Effector memory CD4-positive, alpha-beta T cell (primary cell): ENCODE data around the gene CST9L.

Experiments
- DNase-seq, 3 donors: peaks; one replicate each; pipeline ENCODE4 v3.0.0-alpha.2; 2020
- H3K27ac ChIP-seq: 2 replicates; pipeline ENCODE4 v1.7.0; 2013; ENCODE audit warnings: mild to moderate bottlenecking, low read length, moderate library complexity; ENCODE audit not compliant: insufficient read depth, poor library complexity, severe bottlenecking
- H3K27me3 ChIP-seq: replicated peaks from 2 replicates; pipeline ENCODE4 v1.7.0; 2013; ENCODE audit warnings: mild to moderate bottlenecking, low read length; ENCODE audit not compliant: insufficient read depth, control insufficient read depth, poor library complexity, severe bottlenecking
- H3K36me3 ChIP-seq: 2 replicates; pipeline ENCODE4 v1.7.0; 2013; ENCODE audit warnings: mild to moderate bottlenecking, low read length, moderate library complexity; ENCODE audit not compliant: control insufficient read depth, insufficient read depth
- H3K4me1 ChIP-seq: 2 replicates; pipeline ENCODE4 v1.7.0; 2013; ENCODE audit warnings: low read length, mild to moderate bottlenecking; ENCODE audit not compliant: control insufficient read depth, insufficient read depth, poor library complexity, severe bottlenecking
- H3K4me3 ChIP-seq: 2 replicates; pipeline ENCODE4 v1.7.0; 2013; ENCODE audit warnings: low read length, low read depth, mild to moderate bottlenecking; ENCODE audit not compliant: insufficient read depth, poor library complexity, severe bottlenecking
- H3K9me3 ChIP-seq: 2 replicates; pipeline ENCODE4 v1.7.0; 2013; ENCODE audit warnings: mild to moderate bottlenecking, low read length, moderate library complexity; ENCODE audit not compliant: control insufficient read depth
- total RNA-seq, 3 donors: gene quantifications; one replicate each; lab custom pipeline; 2026; lab: John Stamatoyannopoulos, UW

Gene CST9L, protein sequence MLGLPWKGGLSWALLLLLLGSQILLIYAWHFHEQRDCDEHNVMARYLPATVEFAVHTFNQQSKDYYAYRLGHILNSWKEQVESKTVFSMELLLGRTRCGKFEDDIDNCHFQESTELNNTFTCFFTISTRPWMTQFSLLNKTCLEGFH
- total RNA-seq, result 0 reads per million in 3 donors

DNA sequence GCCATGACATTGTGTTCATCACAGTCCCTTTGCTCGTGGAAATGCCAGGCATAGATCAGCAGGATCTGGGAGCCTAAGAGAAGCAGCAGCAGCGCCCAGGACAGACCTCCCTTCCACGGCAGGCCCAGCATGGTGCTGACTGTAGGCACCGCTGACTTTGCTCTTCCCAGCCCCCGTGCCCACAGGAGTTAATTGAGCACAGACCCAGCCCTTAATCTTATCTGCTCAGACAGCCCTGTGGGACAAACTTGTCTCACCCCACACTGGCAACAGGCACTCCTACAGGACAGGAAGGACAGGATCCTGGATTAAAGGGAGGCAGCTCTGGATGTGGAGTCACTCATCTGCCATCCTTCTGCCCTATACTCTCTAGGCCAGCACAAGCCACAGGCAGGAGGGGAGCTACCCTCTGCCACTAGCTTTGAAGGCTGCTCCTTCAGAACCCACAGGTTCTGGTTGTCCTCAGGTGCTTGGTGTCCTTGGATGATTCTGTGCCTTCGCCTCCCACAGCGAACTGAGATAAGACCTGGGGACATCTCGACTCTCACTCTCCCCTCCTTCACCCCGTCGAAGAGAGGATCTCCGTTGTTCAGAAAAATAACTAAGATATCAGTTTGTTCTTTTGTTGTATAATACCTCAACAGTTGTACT is at the start of gene CST9L:
TSS of gene CST9L (minus strand) at position 165 of the 651 bp plus-strand sequence. CDS start at position 131, 34 bp downstream.
- no peak for DNase-seq
- Histone ChIP-seq H3K36me3 (no peaks in the 10 kb centered on the region), H3K9me3 (no peaks in the 10 kb centered on the region), H3K4me3 (no peak within 1 kb of the TSS), H3K27ac (no peak within 1 kb of the TSS), H3K27me3 (no peaks in the 10 kb centered on the region), H3K4me1 (no peaks in the 10 kb centered on the region)

DNA sequence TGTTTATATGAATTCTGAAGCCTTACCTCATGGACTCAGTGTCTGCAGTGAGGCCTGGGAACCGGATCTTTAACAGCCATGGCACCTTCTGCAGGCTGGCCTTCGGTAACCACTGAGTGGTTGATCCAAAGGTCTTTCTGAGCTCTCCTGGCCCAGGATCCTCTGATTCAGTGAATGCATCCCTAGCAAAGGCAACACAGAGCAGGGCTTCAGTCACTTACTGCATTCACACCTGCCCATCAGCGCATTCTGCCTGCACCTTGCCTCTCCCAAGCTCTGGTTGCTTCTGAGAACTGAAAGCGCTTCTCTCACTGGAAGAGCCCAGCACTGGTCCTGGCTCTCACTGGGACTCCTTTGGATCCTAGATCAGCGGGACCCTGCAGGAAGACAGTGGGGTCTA is 45.9 kb upstream of the CST9L start:
- H3K4me1 ChIP-seq, result no peaks in the 10 kb centered on the region
- H3K36me3 ChIP-seq, result no peaks in the 10 kb centered on the region
- H3K27me3 ChIP-seq, result no peaks in the 10 kb centered on the region
- H3K9me3 ChIP-seq, result no peaks in the 10 kb centered on the region
- H3K4me3 ChIP-seq, result no peak overlapping the region
- DNase-seq, result no peak
- H3K27ac ChIP-seq, result no peak overlapping the region

DNA sequence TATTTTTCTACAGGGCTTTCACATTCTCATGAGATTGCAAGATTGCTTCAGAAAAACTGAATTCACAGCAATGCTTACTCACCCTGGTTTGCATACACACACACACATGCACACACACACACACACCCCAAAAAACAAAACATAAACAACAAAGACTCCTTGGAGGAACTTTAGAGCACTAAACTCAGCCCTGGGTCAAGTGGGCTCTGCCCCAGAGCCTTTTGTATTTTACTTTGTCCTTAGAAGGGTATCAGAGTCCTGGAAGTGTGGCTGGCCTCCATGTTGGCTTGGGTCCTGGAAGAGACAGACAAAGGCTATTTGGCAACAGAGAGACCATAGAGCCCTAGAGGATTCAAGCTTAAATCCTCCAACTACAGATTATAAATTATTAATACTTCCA is 45.4 kb upstream of the CST9L start:
- Histone ChIP-seq H3K9me3 (no peaks in the 10 kb centered on the region), H3K27me3 (no peaks in the 10 kb centered on the region), H3K4me1 (no peaks in the 10 kb centered on the region), H3K36me3 (no peaks in the 10 kb centered on the region), H3K27ac (no peak overlapping the region), H3K4me3 (no peak overlapping the region)
- no peak for DNase-seq

DNA sequence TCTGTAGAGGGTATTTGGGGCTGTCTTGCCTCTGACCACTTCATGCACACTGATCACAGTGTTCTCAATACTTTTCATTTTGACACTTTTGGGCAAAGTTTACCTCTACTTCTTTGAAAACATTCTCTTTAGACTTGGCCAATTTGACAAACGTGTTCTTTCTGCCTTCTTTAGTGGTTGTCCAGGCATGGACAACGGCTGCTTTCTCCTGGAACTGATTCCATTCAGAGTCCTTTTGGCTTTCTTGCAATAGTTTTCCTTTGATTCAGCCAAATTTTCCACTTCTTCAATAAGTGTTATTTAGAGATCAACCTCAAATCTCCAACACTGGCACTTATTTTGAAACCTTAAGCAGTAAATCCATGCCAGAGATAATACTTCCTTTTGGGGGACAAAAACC is 44.1 kb upstream of the CST9L start:
- Histone ChIP-seq H3K27me3 (no peaks in the 10 kb centered on the region), H3K27ac (no peak overlapping the region), H3K36me3 (no peaks in the 10 kb centered on the region), H3K9me3 (no peaks in the 10 kb centered on the region), H3K4me1 (no peaks in the 10 kb centered on the region), H3K4me3 (no peak overlapping the region)
- no peak for DNase-seq

DNA sequence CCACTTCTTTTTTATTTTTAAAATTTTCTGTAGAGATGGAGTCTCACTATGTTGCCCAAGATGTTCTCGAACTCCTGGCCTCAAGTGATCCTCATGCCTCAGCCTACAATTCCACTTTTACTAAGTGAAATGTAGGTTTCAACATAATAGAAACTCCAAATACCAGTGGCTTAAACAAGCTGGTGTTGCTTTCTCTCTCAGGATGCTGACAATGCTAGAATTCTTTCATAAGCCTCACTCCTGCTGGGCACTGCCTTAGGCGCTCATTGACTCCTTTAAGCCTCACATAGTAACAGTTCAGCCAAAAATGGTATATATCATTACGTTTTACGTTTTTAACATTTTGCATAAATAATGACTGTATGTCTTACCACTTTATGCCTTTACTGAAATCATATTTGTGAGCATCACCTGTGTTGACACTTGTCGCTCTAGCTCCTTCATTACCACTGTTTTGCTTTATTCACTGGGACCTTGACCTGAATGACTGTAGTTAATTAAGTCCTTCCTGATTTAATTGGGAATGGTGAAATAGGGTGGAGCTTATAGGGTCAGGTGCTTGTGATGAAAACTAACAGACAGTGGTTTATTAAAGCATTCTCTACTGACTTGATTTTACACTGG is 41.3 kb upstream of the CST9L start:
- H3K4me1 ChIP-seq, result no peaks in the 10 kb centered on the region
- H3K27me3 ChIP-seq, result no peaks in the 10 kb centered on the region
- no peaks in the 10 kb centered on the region for H3K36me3 ChIP-seq
- no peaks in the 10 kb centered on the region for H3K9me3 ChIP-seq
- no peak for DNase-seq
- no peak overlapping the region for H3K27ac ChIP-seq
- no peak overlapping the region for H3K4me3 ChIP-seq

DNA sequence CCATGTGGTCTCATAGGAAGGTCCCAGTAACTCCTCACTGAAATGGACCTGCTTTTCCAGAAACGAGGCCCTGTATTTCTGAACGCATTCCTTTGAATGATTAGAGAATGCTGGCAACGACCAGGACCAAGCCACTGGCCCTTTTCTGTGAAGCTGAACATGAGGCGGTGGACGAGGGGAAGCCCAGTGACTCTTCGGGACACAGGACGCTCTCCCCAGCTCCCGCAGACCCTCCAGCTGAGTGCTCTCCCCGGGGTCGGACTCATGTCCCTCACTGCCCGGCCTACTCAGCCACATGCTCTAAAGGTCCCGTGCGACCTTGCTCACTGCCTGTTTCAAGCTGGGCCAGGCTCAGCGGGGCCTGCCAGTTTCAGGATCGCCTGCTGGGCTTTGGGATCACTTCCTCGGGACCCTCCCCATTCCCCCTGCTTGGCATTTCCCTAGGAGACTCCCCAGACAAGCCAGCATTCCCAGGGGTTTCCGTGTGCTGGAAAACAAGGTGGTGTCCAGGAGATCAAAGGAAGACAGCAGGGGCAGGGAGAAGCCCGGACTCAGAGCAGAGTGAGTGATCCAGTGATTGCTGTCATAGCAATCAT is 40.1 kb upstream of the CST9L start:
- Histone ChIP-seq H3K4me3 (no peak overlapping the region), H3K36me3 (no peaks in the 10 kb centered on the region), H3K4me1 (no peaks in the 10 kb centered on the region), H3K27me3 (no peaks in the 10 kb centered on the region), H3K27ac (no peak overlapping the region), H3K9me3 (no peaks in the 10 kb centered on the region)
- DNase-seq, result no peak

DNA sequence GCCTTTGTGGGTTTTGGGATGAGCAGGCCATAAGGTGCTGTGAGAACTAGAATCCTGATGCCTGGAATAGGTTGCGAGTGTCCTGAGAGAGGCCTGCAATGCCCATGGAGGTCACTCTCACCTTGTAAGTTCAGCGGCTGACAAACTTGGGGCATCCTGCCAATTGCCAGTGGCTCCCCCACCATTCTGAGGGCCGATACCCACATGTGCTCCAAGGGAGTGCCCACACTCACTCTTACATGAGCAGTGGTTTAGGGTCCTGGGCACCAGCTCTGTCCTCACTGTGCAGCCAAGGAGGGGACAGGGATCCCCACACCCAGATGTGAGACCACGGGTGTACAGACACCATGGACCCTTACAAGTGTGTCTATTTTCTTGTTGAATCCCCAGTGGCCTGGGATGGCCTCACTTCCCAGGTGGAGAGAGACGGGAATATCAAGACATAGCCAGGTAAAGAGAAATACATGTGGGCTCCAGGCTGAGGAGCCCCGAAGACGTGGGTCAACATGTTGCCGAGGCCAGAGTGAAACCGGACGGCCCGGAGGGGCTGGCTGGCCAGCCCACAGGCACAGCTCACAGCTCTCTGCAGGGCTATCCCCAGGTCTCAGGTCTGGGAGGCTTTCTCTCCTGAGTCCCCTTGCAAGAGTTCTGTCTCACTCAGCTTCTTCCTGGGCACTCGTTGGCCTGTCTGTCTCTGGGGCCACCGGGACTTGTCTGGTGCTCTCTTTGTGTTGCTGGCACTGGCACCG is 39.4 kb upstream of the CST9L start:
- no peaks in the 10 kb centered on the region for H3K27me3 ChIP-seq
- no peaks in the 10 kb centered on the region for H3K4me1 ChIP-seq
- no peaks in the 10 kb centered on the region for H3K36me3 ChIP-seq
- no peak for DNase-seq
- no peaks in the 10 kb centered on the region for H3K9me3 ChIP-seq
- H3K4me3 ChIP-seq, result no peak overlapping the region
- H3K27ac ChIP-seq, result no peak overlapping the region

DNA sequence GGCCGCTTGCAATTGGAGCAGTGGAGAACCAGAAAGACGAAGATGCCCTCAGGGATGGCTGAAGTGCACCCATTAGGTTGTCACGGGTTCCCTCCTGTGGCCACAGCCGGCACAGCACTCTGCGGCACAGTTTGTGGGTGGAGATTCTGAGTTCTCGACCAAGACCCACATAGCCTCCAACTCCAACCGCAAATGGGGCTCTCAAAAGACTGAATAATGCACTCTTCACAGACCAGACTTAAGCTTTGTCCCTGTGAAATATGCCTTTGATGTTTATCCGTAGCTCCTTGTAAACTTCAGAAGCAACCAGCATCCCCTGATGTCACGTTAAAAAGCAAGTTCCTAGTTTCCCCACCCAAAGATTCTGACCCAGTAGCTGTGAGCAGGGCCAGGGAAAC is 38.4 kb upstream of the CST9L start:
- Histone ChIP-seq H3K4me1 (no peaks in the 10 kb centered on the region), H3K27ac (no peak overlapping the region), H3K27me3 (no peaks in the 10 kb centered on the region), H3K36me3 (no peaks in the 10 kb centered on the region), H3K4me3 (no peak overlapping the region), H3K9me3 (no peaks in the 10 kb centered on the region)
- DNase-seq, result peak in 1 of 3 donors; percentile 22

DNA sequence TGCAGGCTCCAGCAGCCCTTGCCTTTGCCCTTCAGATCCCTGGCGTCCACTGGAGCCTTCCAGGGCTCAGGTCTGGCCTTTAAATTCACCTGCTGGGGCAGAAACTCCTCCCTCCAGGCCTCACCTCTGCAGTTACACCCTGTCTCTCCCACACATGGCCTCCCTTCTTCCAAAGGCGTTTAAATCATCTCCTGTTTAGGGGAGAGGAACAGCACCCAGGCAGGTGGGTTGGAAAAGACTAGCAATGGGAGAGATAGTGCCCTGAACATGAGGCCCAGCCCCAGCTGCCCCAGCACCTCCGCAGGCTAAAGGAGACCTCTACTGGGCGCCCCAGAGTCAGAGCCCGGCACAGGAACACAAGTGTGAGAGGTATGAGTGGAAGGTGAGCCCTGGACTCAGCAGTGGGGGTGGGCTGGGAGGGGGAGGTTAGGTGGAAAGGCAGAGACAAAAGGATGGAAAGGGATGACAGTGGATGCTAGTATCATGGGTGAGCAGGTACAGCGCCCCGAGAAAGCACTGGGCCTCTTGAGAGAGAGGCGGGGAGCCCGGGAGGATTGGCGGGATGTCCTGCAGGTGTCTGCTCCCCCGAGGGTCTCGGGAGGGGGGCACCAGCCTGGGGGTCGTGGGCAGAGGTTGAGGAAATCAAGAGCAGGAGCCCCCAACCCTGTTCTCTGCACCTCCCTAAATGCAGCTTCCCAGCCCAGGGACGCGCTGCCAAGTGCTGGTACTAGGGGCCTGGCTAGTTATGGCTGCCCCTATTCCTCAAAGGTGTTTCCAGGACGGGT is 37.8 kb upstream of the CST9L start, which contains the start of gene CST9:
TSS of gene CST9 (minus strand) at position 51 of the 785 bp plus-strand sequence. CDS start 53 bp downstream, outside the sequence.
- Histone ChIP-seq H3K27me3 (no peaks in the 10 kb centered on the region), H3K4me1 (no peaks in the 10 kb centered on the region), H3K4me3 (no peak within 1 kb of the TSS), H3K36me3 (no peaks in the 10 kb centered on the region), H3K27ac (no peak within 1 kb of the TSS), H3K9me3 (no peaks in the 10 kb centered on the region)
- DNase-seq, result no peak
